CD8-positive, alpha-beta memory T cell (primary cell): ENCODE data around the gene RAET1G. TPM values are rescaled to one million over a fixed set of nuclear protein-coding genes. Genes with fewer than 3 reads are reported as not detected.
"Not testable (repeated sequence)": the region's sequence is repeated elsewhere in the genome, so short reads cannot be mapped to it uniquely, and the experiment has no call there.

ENCODE experiments used
- CTCF ChIA-PET: fragments of 350-600 bp; sonication (Branson Sonifier 250); formaldehyde crosslinking; loops from one replicate; lab custom pipeline; 2021; ENCODE audit warnings: antibody characterized with exemption; lab: Charles Lee
- POLR2A ChIA-PET: fragments of 350-600 bp; sonication (Branson Sonifier 250); formaldehyde crosslinking; loops from one replicate; lab custom pipeline; 2021; ENCODE audit warnings: antibody characterized with exemption; lab: Charles Lee
- DNase-seq, 5 donors: peaks; one replicate each; pipeline versions ENCODE4 v3.0.0 to v3.0.0-alpha.2; 2020 to 2022; ENCODE audit warnings: mixed read lengths in 1 of 5
- H3K27ac ChIP-seq: one replicate; pipeline ENCODE4 v1.7.0; 2013; ENCODE audit warnings: low read depth, mild to moderate bottlenecking, low read length, moderate library complexity
- H3K27me3 ChIP-seq: 2 replicates; pipeline ENCODE4 v1.7.0; 2013; ENCODE audit warnings: low read length, mild to moderate bottlenecking; ENCODE audit not compliant: insufficient read depth, poor library complexity, severe bottlenecking
- H3K36me3 ChIP-seq: 2 replicates; pipeline ENCODE4 v1.7.0; 2013; ENCODE audit warnings: mild to moderate bottlenecking, low read length, moderate library complexity; ENCODE audit not compliant: insufficient read depth
- H3K4me1 ChIP-seq: 2 replicates; pipeline ENCODE4 v1.7.0; 2013; ENCODE audit warnings: mild to moderate bottlenecking, low read length, moderate library complexity; ENCODE audit not compliant: insufficient read depth
- H3K4me3 ChIP-seq: 2 replicates; pipeline ENCODE4 v1.7.0; 2013; ENCODE audit warnings: mild to moderate bottlenecking, low read length
- H3K9me3 ChIP-seq: 2 replicates; pipeline ENCODE4 v1.7.0; 2013; ENCODE audit warnings: mild to moderate bottlenecking, low read length
- H3K27ac Mint-ChIP-seq, 8 donors: one replicate each; pipeline ENCODE4 v1.8.0; 2020 to 2021; ENCODE audit warnings: mixed read lengths in 8 of 8, mild to moderate bottlenecking in 6 of 8, inconsistent platforms in 3 of 8, moderate library complexity in 3 of 8
- H3K27me3 Mint-ChIP-seq, 2 donors: one replicate each; pipeline ENCODE4 v1.8.0; 2020 to 2021; ENCODE audit warnings: mixed read lengths in 2 of 2, mild to moderate bottlenecking in 1 of 2, moderate library complexity in 1 of 2
- H3K36me3 Mint-ChIP-seq, 3 donors: one replicate each; pipeline ENCODE4 v1.8.0; 2020 to 2021; ENCODE audit warnings: mixed read lengths in 3 of 3, inconsistent platforms in 1 of 3, mild to moderate bottlenecking in 1 of 3
- H3K4me1 Mint-ChIP-seq, 3 donors: one replicate each; pipeline ENCODE4 v1.8.0; 2020 to 2021; ENCODE audit warnings: mixed read lengths in 3 of 3, inconsistent platforms in 1 of 3, mild to moderate bottlenecking in 1 of 3
- H3K4me3 Mint-ChIP-seq, 7 donors: one replicate each; pipeline ENCODE4 v1.8.0; 2020 to 2021; ENCODE audit warnings: mixed read lengths in 7 of 7, mild to moderate bottlenecking in 6 of 7, moderate library complexity in 4 of 7, inconsistent platforms in 2 of 7
- H3K9me3 Mint-ChIP-seq, 5 donors: one replicate each; pipeline ENCODE4 v1.8.0; 2020 to 2022; ENCODE audit warnings: mixed read lengths in 5 of 5, mild to moderate bottlenecking in 3 of 5, moderate library complexity in 2 of 5, inconsistent platforms in 1 of 5
- polyA plus RNA-seq: library from polyadenylated mRNA; unstranded; fragments of 300-500 nt; fragmentation: Illumina TruSeq; gene quantifications from one replicate; pipeline ENCODE4 v1.2.3, GENCODE V29; 2021
- total RNA-seq, 2 experiments: library from RNA; stranded (reverse); gene quantifications; one replicate each; pipeline ENCODE4 v1.2.3, GENCODE V29; 2021

The RAET1G gene, protein sequence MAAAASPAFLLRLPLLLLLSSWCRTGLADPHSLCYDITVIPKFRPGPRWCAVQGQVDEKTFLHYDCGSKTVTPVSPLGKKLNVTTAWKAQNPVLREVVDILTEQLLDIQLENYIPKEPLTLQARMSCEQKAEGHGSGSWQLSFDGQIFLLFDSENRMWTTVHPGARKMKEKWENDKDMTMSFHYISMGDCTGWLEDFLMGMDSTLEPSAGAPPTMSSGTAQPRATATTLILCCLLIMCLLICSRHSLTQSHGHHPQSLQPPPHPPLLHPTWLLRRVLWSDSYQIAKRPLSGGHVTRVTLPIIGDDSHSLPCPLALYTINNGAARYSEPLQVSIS
- not detected for total RNA-seq
- polyA plus RNA-seq = not detected

DNA sequence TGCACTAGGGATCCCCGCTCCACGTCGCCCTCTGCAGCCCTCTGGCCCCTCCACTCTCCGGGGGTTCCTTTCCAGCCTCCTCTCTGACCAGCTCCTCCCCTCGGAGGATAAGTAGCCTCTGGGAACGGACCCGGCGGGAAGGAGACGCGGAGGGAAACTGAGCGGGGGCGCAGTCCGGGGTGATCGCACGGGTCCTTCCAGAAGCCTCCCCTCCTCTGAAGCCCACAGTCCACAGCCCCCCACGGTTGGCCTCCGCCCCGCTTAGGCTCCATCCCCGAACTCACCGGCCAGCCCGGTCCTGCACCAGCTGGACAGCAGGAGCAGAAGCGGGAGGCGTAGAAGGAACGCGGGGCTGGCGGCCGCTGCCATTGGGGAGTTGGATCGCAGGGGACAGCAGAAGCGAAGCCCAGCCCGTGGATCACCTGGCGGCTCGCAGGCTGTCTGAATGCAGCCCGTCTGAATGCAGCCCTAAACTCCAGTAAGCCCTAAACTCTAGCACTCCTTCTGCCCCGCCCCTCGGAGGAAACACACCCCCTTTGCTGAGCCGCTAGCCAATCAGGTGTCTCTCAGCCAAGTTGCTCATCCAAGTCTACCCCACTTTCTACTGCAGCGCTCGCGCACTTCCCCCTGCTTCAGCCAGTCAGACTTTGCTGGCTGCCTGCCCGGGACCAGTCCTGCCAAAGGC is at the start of gene RAET1G:
TSS of gene RAET1G (minus strand) at position 480 of the 685 bp plus-strand sequence. CDS start at position 369, 111 bp downstream.
- ChIA-PET CTCF (no interaction called here), POLR2A (no interaction called here)
- Histone ChIP-seq H3K9me3 (no peaks in the 10 kb centered on the region), H3K4me1 (peaks cover 20% of the 10 kb centered on the region), H3K27me3 (peaks cover 47% of the 10 kb centered on the region), H3K36me3 (no peaks in the 10 kb centered on the region), H3K4me3 (peak within 1 kb of the TSS; percentile 81), H3K27ac (no peak within 1 kb of the TSS)
- Mint-ChIP-seq H3K27me3 (peaks cover 68 to 79% of the 10 kb centered on the region in 2 donors), H3K4me1 (peaks cover 25 to 37% (median 26%) of the 10 kb centered on the region in 3 donors), H3K4me3 (peak within 1 kb of the TSS; percentile 49 to 93 (median 88)), H3K9me3 (peaks cover 0 to 2% (median 0%) of the 10 kb centered on the region in 5 donors), H3K27ac (peak within 1 kb of the TSS in 4 of 8 donors; percentile 2 to 74 (median 42)), H3K36me3 (no peaks in the 10 kb centered on the region)
- peak; percentile 70 to 86 (median 76) for DNase-seq

DNA sequence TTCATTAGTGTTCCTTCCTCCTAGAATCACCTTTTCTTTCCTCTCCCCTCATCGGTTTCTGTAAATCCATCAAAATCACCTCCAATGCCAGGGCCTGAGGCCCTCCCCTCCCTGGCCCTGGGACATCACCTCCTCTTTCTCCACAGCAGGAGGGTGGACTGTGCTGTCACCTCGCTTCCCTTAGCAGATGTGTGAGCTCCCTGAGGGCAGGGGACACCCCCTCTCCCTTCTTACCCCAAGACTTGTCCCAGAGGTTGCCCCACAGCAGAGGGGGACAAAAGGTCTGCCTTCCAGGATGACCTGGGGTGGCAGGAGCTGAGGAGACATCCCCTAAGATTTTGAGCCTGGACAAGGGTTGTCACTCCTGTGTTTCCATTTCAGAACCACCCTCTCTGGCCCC is 46.7 kb upstream of the RAET1G start:
- Histone ChIP-seq H3K4me3 (no peak overlapping the region), H3K27me3 (peaks cover 13% of the 10 kb centered on the region), H3K27ac (no peak overlapping the region), H3K36me3 (no peaks in the 10 kb centered on the region), H3K4me1 (peaks cover 8% of the 10 kb centered on the region), H3K9me3 (no peaks in the 10 kb centered on the region)
- Mint-ChIP-seq H3K27me3 (peaks cover 60 to 81% of the 10 kb centered on the region in 2 donors), H3K4me3 (no peak overlapping the region), H3K36me3 (peaks cover 0 to 3% (median 1%) of the 10 kb centered on the region in 3 donors), H3K9me3 (no peaks in the 10 kb centered on the region), H3K27ac (no peak overlapping the region), H3K4me1 (peaks cover 11 to 15% (median 14%) of the 10 kb centered on the region in 3 donors)
- POLR2A ChIA-PET = no interaction called here
- no peak for DNase-seq
- CTCF ChIA-PET = no interaction called here

DNA sequence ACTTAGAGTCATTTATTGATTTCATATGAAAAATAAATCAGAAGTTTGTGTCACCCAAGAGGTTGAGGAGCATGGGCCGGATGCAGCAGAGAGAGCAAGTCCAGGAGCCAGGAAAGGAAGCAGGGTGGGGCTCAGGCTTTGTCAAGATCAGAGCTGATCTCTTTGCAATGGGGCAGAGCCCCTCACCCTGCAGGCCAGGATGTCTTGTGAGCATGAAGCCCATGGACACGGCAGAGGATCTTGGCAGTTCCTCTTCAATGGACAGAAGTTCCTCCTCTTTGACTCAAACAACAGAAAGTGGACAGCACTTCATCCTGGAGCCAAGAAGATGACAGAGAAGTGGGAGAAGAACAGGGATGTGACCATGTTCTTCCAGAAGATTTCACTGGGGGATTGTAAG is 46.0 kb upstream of the RAET1G start:
- H3K27me3 Mint-ChIP-seq = peaks cover 58 to 81% of the 10 kb centered on the region in 2 donors
- POLR2A ChIA-PET, H3K36me3 ChIP-seq, H3K36me3 Mint-ChIP-seq, H3K9me3 Mint-ChIP-seq, H3K4me3 ChIP-seq, H3K27ac ChIP-seq, H3K27ac Mint-ChIP-seq, CTCF ChIA-PET, DNase-seq, H3K4me3 Mint-ChIP-seq, H3K9me3 ChIP-seq: not testable (repeated sequence)
- H3K27me3 ChIP-seq = peaks cover 21% of the 10 kb centered on the region
- H3K4me1 Mint-ChIP-seq = peaks cover 18 to 20% (median 18%) of the 10 kb centered on the region in 3 donors
- H3K4me1 ChIP-seq = peaks cover 15% of the 10 kb centered on the region

DNA sequence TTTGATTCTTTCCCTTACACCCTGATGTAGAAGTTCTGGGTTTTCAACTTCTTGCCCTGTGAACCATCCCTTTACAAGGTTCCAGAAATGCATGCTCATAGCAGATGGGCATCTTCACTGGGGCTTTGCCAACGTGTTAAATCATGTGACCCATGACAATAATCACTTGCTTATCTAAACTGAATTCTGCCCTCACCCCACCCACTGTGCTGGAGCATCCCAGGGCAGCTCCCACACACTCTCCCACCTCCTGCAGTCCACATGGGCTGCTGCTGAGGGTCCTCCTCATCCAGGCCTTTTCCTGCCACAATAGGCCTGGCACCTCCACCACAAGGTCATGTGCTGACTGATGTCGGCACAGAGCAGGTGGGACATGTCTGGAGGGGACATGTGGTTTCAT is 45.1 kb upstream of the RAET1G start:
- H3K36me3 ChIP-seq, H3K9me3 Mint-ChIP-seq, CTCF ChIA-PET, H3K4me3 Mint-ChIP-seq, H3K27ac ChIP-seq, H3K9me3 ChIP-seq, DNase-seq, H3K4me3 ChIP-seq, H3K27ac Mint-ChIP-seq, POLR2A ChIA-PET, H3K36me3 Mint-ChIP-seq: not testable (repeated sequence)
- H3K27me3 Mint-ChIP-seq = peaks cover 64 to 85% of the 10 kb centered on the region in 2 donors
- Histone ChIP-seq H3K4me1 (peaks cover 24% of the 10 kb centered on the region), H3K27me3 (peaks cover 28% of the 10 kb centered on the region)
- H3K4me1 Mint-ChIP-seq = peaks cover 25 to 29% (median 26%) of the 10 kb centered on the region in 3 donors

DNA sequence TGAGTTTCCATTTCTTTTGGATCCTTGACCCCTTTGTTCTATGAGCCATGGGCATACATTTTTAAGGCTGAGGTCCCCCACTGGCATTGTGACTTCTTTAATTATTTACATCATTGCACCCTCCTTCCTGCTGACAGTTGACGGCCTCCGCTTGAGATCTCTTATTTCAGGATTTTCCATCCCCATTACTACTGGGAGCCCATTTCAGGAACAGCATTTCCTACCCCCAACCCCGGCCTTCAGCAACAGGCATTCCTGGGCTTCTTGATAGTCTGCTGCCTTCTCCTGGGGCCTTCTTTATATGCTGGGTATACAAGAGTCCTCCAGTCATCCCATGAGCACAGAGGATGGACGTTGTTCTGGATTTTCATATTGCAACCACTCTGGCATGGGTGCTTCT is 44.7 kb upstream of the RAET1G start:
- H3K27ac ChIP-seq = no peak overlapping the region
- no peaks in the 10 kb centered on the region for H3K9me3 Mint-ChIP-seq
- H3K27ac Mint-ChIP-seq = no peak overlapping the region
- H3K27me3 Mint-ChIP-seq = peaks cover 64 to 85% of the 10 kb centered on the region in 2 donors
- no peak overlapping the region for H3K4me3 ChIP-seq
- H3K4me1 ChIP-seq = peaks cover 27% of the 10 kb centered on the region
- H3K36me3 Mint-ChIP-seq = peaks cover 0 to 3% (median 1%) of the 10 kb centered on the region in 3 donors
- H3K36me3 ChIP-seq = no peaks in the 10 kb centered on the region
- no peak overlapping the region for H3K4me3 Mint-ChIP-seq
- H3K9me3 ChIP-seq = no peaks in the 10 kb centered on the region
- ChIA-PET POLR2A (no interaction called here), CTCF (no interaction called here)
- peaks cover 32% of the 10 kb centered on the region for H3K27me3 ChIP-seq
- DNase-seq = no peak
- peaks cover 26 to 31% (median 27%) of the 10 kb centered on the region in 3 donors for H3K4me1 Mint-ChIP-seq

DNA sequence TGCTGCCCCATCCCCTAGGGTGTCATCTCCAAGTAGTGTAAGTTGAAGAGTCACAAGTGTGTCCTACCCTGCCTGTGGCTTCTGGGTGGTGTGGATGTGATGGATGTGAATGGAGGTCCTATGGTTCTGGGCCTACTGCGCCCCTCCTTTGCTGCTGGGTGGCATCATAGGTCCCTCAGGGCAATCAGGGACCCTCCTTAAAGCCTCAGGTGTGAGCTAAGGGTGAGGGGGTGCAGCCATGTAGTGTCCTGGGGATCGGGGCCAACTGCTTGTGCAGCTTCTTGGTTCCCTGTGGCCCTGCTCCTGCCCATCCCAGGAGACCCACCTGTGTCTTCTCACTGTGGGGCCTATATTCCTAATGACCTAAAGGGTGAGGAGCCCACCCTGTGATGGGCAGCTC is 43.4 kb upstream of the RAET1G start:
- Histone ChIP-seq H3K4me1 (peaks cover 27% of the 10 kb centered on the region), H3K27me3 (peaks cover 44% of the 10 kb centered on the region)
- H3K9me3 ChIP-seq, DNase-seq, H3K27ac Mint-ChIP-seq, H3K36me3 ChIP-seq, H3K36me3 Mint-ChIP-seq, H3K4me3 ChIP-seq, POLR2A ChIA-PET, H3K9me3 Mint-ChIP-seq, H3K27ac ChIP-seq: not testable (repeated sequence)
- Mint-ChIP-seq H3K27me3 (peaks cover 70 to 88% of the 10 kb centered on the region in 2 donors), H3K4me1 (peaks cover 26 to 31% (median 27%) of the 10 kb centered on the region in 3 donors), H3K4me3 (peak overlapping the region in 4 of 7 donors; percentile 85 to 94 (median 88))
- CTCF ChIA-PET = interaction anchor here (1.1 kb wide), 1 partner anchor 50 kb away, joined by 3 read pairs; no protein-coding TSS in a partner anchor

DNA sequence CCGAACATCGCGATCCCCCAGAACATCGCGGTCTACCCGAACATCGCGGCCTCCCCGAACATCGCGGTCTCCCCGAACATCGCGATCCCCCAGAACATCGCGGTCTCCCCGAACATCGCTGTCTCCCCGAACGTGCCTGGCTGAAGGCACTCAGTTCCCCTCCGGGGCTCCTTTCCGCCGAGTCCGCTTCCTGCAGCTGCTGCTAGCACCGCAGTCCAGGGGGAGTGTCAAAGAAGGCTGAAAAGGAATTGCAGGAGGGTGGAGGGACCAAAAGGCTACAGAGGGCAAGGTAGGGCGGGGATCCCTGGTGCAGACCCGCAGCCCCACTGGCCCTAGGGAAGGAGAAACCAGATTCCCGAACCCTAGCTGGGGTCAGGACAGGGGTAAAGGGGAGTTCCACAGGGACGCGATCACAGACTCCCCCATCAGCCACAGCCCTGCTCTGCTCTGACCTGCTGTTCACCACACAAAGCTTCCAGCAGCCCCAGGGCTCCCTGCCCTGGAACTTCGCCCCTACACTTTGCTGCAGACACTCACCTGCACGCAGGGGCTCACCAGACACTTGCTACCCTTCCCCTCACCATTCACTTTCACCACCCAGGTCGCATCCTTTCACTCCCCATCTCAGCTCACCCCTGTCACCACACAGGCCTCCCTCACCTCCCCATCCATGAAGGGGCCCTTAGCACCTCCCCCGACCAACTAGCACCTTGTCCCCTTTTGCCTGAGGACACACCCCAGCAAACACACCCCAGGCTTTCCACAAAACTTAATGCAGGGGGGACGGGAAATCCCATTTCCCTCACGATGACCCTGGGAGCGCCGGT is 42.5 kb upstream of the RAET1G start:
- POLR2A ChIA-PET = no interaction called here
- H3K4me1 Mint-ChIP-seq = peaks cover 26 to 31% (median 27%) of the 10 kb centered on the region in 3 donors
- Histone ChIP-seq H3K27me3 (peaks cover 53% of the 10 kb centered on the region), H3K4me3 (peak overlapping the region; percentile 69), H3K9me3 (no peaks in the 10 kb centered on the region), H3K27ac (no peak overlapping the region), H3K36me3 (no peaks in the 10 kb centered on the region), H3K4me1 (peaks cover 27% of the 10 kb centered on the region)
- no peaks in the 10 kb centered on the region for H3K9me3 Mint-ChIP-seq
- peak overlapping the region; percentile 87 to 97 (median 93) for H3K4me3 Mint-ChIP-seq
- peak in 2 of 5 donors; percentile 16 to 38 for DNase-seq
- peaks cover 71 to 92% of the 10 kb centered on the region in 2 donors for H3K27me3 Mint-ChIP-seq
- peaks cover 0 to 3% (median 1%) of the 10 kb centered on the region in 3 donors for H3K36me3 Mint-ChIP-seq
- CTCF ChIA-PET = no interaction called here
- peak overlapping the region in 7 of 8 donors; percentile 70 to 97 (median 86) for H3K27ac Mint-ChIP-seq
